ENCODE data around the gene TFDP2.
"Not testable (repeated sequence)": the region's sequence is repeated elsewhere in the genome, so short reads cannot be mapped to it uniquely, and the experiment has no call there.

TFDP2 gene

DNA sequence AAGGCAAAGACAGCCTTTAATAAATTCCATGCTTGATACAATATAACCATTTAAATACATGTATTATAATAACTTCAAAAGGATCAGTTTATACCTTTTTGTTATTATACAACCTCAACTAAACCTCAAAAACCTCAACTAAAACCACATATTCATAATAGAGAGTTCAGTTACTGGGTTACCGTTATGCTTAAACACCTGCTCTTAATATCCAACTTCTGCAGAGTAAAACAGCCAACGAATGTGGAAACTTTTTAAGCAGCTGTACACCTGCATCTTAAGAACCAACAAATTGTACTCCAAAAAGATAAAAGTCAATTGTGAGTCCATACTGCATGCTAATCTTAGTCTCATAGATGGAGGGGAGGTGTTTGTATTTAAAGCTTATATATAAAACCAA is 53.5 kb downstream of the TFDP2 start:
- Histone ChIP-seq H3K36me3 (ENCODE audit: insufficient read depth, low read length) (no peaks in the 10 kb centered on the region), H3K4me3 (ENCODE audit: low read length, poor library complexity, severe bottlenecking) (peak overlapping the region; percentile 41), H3F3A (ENCODE audit: low read depth) (peaks cover 5% of the 10 kb centered on the region; the same call in 1 of the 2 replicates), H3K27me3 (ENCODE audit: insufficient read depth, low read length, poor library complexity, severe bottlenecking) (no peaks in the 10 kb centered on the region), H3K9ac (ENCODE audit: low read depth, low read length, poor library complexity, severe bottlenecking) (peak overlapping the region; percentile 39), H3K4me2 (ENCODE audit: low read depth, low read length, poor library complexity, severe bottlenecking) (peak overlapping the region; percentile 66), H3K4me1 (ENCODE audit: insufficient read depth, low read length, poor library complexity, severe bottlenecking) (peaks cover 52% of the 10 kb centered on the region), H3K9me3 (ENCODE audit: insufficient read depth, low read depth, low read length) (no peaks in the 10 kb centered on the region), H3K79me2 (ENCODE audit: insufficient read depth, low read length) (no peaks in the 10 kb centered on the region), H4K20me1 (ENCODE audit: insufficient read depth, low read length, poor library complexity, severe bottlenecking) (no peaks in the 10 kb centered on the region), H2AFZ (ENCODE audit: low read length) (no peak overlapping the region), H3K9me2 (replicated peaks; ENCODE audit: low read depth, low read length) (no peaks in the 10 kb centered on the region)
- TF ChIP-seq, protein P1, sequence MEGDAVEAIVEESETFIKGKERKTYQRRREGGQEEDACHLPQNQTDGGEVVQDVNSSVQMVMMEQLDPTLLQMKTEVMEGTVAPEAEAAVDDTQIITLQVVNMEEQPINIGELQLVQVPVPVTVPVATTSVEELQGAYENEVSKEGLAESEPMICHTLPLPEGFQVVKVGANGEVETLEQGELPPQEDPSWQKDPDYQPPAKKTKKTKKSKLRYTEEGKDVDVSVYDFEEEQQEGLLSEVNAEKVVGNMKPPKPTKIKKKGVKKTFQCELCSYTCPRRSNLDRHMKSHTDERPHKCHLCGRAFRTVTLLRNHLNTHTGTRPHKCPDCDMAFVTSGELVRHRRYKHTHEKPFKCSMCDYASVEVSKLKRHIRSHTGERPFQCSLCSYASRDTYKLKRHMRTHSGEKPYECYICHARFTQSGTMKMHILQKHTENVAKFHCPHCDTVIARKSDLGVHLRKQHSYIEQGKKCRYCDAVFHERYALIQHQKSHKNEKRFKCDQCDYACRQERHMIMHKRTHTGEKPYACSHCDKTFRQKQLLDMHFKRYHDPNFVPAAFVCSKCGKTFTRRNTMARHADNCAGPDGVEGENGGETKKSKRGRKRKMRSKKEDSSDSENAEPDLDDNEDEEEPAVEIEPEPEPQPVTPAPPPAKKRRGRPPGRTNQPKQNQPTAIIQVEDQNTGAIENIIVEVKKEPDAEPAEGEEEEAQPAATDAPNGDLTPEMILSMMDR (conservative IDR thresholded peaks at IDR 0.05; ENCODE audit: low read length): no peak
- no peak; the same call in 1 of the 2 replicates for TF ChIP-seq EZH2phosphoT487 (IDR thresholded peaks at IDR 0.05; ENCODE audit: borderline replicate concordance)

DNA sequence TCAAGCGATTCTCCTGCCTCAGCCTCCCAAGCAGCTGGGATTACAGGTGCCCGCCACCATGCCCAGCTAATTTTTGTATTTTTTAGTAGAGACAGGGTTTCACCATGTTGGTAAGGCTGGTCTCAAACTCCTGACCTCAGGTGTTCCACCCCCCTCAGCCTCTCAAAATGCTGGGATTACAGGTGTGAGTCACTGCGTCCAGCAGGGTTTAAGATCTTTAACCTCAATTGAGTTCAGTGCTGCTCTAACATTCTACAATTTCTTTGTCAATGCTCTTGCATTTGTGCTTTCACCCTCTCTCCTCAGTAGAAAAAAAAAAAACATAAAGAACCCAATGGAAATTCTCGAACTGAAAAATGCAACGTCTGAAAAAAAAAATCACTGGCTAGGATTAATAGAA is 60.4 kb downstream of the TFDP2 start:
- H3K9me3 ChIP-seq (ENCODE audit: insufficient read depth, low read depth, low read length); H3K36me3 ChIP-seq (ENCODE audit: insufficient read depth, low read length); H2AFZ ChIP-seq (ENCODE audit: low read length); H3K9me2 ChIP-seq (replicated peaks; ENCODE audit: low read depth, low read length); H3K4me3 ChIP-seq (ENCODE audit: low read length, poor library complexity, severe bottlenecking); H3K9ac ChIP-seq (ENCODE audit: low read depth, low read length, poor library complexity, severe bottlenecking); H4K20me1 ChIP-seq (ENCODE audit: insufficient read depth, low read length, poor library complexity, severe bottlenecking); H3K27me3 ChIP-seq (ENCODE audit: insufficient read depth, low read length, poor library complexity, severe bottlenecking); H3K4me2 ChIP-seq (ENCODE audit: low read depth, low read length, poor library complexity, severe bottlenecking); H3K79me2 ChIP-seq (ENCODE audit: insufficient read depth, low read length); H3F3A ChIP-seq (ENCODE audit: low read depth): not testable (repeated sequence)
- peaks cover 12% of the 10 kb centered on the region for H3K4me1 ChIP-seq (ENCODE audit: insufficient read depth, low read length, poor library complexity, severe bottlenecking)

DNA sequence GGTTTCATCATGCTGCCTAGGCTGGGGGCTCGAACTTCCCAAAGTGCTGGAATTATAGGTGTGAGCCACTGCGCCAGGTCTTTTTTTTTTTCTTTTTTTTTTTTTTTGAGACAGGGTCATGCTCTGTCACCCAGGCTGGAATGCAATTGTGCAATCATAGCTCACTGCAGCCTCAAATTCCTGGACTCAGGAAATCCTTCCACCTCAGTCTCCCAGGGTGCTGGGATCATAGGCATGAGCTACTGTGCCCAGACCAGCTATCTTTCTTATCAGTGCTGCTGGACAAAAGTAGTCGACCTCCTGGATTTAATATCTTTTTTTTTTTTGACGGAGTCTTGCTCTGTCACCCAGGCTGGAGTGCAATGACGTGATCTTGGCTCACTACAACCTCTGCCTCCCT is 60.8 kb downstream of the TFDP2 start:
- Histone ChIP-seq H3K4me2 (ENCODE audit: low read depth, low read length, poor library complexity, severe bottlenecking) (no peak overlapping the region), H2AFZ (ENCODE audit: low read length) (no peak overlapping the region), H3K9me2 (replicated peaks; ENCODE audit: low read depth, low read length) (no peaks in the 10 kb centered on the region)

DNA sequence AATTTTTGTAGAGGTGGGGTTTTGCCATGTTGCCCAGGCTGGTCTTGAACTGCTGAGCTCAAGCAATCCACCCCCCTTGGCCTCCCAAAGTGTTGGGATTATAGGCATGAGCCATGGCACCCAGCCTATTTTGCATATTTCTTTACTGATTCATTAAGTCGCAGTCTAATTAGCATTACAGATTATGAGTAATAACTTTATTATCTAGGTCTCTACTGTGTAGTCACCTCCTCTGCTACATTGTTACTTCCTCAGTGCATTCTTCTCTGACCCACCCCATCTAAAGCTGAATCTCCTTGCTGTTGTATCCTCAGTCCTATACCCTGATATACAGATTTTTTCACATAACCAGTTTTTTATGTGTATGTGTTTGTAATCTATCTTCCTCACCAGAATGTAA is 61.7 kb downstream of the TFDP2 start:
- no peak overlapping the region for H3K4me2 ChIP-seq (ENCODE audit: low read depth, low read length, poor library complexity, severe bottlenecking)
- TF ChIP-seq, protein P1 (conservative IDR thresholded peaks at IDR 0.05; ENCODE audit: low read length): no peak
- TF ChIP-seq EZH2phosphoT487 (IDR thresholded peaks at IDR 0.05; ENCODE audit: borderline replicate concordance): no peak
- no peaks in the 10 kb centered on the region for H3K27me3 ChIP-seq (ENCODE audit: insufficient read depth, low read length, poor library complexity, severe bottlenecking)
- H3K4me1 ChIP-seq (ENCODE audit: insufficient read depth, low read length, poor library complexity, severe bottlenecking): peaks cover 3% of the 10 kb centered on the region
- no peaks in the 10 kb centered on the region for H3K36me3 ChIP-seq (ENCODE audit: insufficient read depth, low read length)
- no peak overlapping the region for H2AFZ ChIP-seq (ENCODE audit: low read length)
- H3K4me3 ChIP-seq (ENCODE audit: low read length, poor library complexity, severe bottlenecking): no peak overlapping the region
- no peak overlapping the region for H3K9ac ChIP-seq (ENCODE audit: low read depth, low read length, poor library complexity, severe bottlenecking)
- H4K20me1 ChIP-seq (ENCODE audit: insufficient read depth, low read length, poor library complexity, severe bottlenecking): no peaks in the 10 kb centered on the region
- H3K79me2 ChIP-seq (ENCODE audit: insufficient read depth, low read length): no peaks in the 10 kb centered on the region
- H3F3A ChIP-seq (ENCODE audit: low read depth): no peaks in the 10 kb centered on the region
- no peaks in the 10 kb centered on the region for H3K9me2 ChIP-seq (replicated peaks; ENCODE audit: low read depth, low read length)
- H3K9me3 ChIP-seq (ENCODE audit: insufficient read depth, low read depth, low read length): no peaks in the 10 kb centered on the region

More for the DNA sequence above, 60.8 kb downstream of the TFDP2 start:
- Histone ChIP-seq H3K9ac (ENCODE audit: low read depth, low read length, poor library complexity, severe bottlenecking) (no peak overlapping the region), H3K4me3 (ENCODE audit: low read length, poor library complexity, severe bottlenecking) (no peak overlapping the region), H3K79me2 (ENCODE audit: insufficient read depth, low read length) (no peaks in the 10 kb centered on the region), H3K4me1 (ENCODE audit: insufficient read depth, low read length, poor library complexity, severe bottlenecking) (peaks cover 9% of the 10 kb centered on the region), H3K9me3 (ENCODE audit: insufficient read depth, low read depth, low read length) (no peaks in the 10 kb centered on the region), H3K36me3 (ENCODE audit: insufficient read depth, low read length) (no peaks in the 10 kb centered on the region), H3K27me3 (ENCODE audit: insufficient read depth, low read length, poor library complexity, severe bottlenecking) (no peaks in the 10 kb centered on the region), H4K20me1 (ENCODE audit: insufficient read depth, low read length, poor library complexity, severe bottlenecking) (no peaks in the 10 kb centered on the region), H3F3A (ENCODE audit: low read depth) (no peaks in the 10 kb centered on the region)
- TF ChIP-seq, protein P1 (conservative IDR thresholded peaks at IDR 0.05; ENCODE audit: low read length): no peak
- no peak for TF ChIP-seq EZH2phosphoT487 (IDR thresholded peaks at IDR 0.05; ENCODE audit: borderline replicate concordance)

Measured in Loucy (cell line).